GM21786 (cell line): ENCODE results near the gene MTCP1.

ENCODE experiments used
- ATAC-seq: cut with Tn5 transposase; IDR thresholded peaks from one replicate; pipeline ENCODE4 v1.9.1; 2021; ENCODE audit not compliant: unreplicated experiment

The MTCP1 gene

DNA sequence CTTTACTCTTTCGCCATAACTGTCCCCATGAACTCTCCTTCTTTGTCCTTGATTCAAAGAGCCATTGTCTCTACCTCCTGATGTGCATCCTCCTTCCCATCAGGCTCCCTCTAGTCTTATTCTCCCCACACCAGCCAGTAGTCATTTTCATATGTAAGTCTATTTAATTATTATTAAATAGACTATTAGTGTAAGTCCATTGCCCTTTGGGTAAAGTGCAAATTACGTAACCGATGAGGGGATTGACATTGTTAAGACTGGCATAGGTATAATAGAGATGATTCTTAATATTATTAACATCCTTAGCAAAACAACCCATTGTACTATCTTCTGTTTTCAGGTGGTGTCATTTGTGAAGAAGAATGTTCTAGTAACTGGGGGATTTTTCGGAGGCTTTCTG is 16.7 kb downstream of the MTCP1 start:
- no peak for ATAC-seq

DNA sequence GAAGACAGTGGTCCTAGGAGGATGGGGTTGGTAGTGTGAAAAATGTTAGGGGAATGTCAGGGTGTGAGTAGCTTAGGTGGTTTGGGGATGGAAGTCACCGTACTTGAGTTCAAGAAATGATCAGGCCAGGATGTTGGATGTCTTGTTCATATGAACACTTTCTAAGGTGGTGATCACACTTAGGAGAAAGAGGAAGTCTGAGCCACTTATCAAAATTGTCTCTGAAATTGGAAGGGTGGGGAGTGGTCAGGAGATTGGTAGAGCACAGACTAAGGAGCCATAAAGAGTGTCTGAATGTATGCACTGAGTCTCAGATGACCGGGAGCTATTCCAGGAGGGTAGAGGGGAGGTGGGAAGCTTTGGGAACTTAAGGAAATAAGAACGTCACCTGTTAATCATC is 17.3 kb downstream of the MTCP1 start:
- no peak for ATAC-seq

DNA sequence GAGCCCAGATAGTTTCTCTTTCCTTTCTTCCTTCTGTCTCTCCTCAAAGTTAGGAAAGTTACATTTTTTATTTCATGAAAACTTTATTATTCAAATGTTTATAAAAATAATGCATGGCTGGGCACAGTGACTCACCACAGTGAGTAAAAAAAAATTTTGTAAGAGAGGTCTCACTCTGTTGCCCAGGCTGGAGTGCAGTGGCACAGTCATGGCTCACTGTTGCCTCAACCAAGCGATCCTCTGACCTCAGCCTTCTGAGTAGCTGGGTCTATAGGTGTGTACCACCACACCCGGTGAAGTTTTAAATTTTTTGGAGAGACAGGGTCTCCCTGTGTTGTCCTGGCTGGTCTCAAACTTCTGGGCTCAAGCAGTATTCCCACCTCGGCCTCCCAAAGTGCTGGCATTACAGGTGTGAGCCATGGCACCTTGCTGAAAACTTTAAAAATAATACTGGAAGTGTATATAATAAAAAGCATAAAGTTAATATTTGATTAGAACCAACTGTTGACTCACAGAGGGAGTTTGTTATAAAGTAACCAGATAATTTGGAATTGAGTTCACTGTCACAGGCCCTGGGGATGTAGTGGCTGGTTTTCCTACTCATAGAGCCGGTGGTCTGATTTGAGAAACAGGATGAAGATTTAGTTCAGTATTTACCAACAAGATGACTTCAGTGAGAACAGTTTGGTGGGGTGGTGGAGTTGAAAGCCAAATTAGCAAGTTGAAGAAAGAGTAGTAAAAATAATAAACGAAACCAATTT is 18.0 kb downstream of the MTCP1 start:
- ATAC-seq: no peak

DNA sequence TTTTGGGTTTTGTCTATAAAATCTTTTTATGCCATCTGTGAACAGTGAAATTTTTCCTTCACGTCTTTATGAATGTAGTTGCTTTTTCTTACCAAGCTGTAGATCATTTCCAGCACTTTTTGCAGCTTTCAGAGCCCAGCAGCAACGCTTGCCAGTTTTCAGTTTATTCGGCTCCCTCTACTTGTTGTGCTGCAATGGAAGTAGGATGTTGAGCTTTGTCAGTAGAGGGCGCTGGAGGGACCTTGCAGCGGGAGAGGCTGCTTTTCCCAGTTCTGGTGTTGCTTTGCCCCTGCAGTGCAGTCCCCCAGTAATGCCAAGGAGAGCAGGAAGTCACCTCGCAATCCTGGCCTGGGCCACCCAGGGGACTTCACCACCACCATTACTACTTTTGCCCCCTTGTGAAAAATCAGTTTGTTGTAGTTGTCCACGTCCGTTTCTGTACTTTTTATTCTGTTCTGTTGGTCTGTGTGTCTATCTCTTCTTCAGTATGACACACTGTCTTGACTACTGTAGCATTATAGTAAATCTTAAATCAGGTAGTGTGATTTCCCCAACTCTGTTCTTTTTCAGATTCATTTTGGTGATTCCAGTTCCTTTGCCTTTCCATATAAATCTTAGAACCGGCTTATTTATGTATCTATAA is 21.8 kb downstream of the MTCP1 start:
- peak; percentile 52 for ATAC-seq

DNA sequence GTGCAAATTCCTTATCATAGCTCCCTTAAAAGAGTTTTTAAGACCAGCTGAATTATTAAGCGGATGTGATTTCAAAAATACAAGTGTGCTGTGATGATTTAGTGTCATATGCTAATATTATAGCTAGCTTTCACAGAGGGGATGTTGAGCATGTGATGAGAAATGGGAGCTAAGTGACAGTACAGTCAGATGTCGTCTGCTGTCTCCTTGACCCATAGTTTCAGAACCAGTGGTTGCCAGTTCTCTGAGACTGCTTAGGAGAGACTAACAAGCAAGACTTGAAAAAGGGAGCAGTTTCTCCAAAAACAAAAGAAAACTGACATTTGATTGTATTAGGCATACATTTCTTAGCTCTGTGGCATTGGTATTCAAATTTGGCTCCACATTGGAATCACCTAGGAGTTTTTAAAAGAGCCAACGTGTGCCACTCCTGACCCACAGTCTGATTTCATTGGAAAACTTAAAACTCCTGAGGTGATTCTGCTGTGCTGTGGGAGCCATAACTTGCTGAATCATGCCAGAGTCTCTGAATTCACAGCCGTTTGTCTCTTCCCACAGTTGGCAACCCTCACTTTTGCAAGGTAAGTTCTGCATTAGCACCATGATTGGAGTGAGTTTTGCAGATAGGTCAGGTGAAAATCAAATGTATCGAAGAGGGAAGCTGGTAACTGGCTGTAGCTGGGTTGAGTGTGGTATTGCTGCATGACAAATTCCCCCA is 24.0 kb downstream of the MTCP1 start:
- ATAC-seq: no peak

DNA sequence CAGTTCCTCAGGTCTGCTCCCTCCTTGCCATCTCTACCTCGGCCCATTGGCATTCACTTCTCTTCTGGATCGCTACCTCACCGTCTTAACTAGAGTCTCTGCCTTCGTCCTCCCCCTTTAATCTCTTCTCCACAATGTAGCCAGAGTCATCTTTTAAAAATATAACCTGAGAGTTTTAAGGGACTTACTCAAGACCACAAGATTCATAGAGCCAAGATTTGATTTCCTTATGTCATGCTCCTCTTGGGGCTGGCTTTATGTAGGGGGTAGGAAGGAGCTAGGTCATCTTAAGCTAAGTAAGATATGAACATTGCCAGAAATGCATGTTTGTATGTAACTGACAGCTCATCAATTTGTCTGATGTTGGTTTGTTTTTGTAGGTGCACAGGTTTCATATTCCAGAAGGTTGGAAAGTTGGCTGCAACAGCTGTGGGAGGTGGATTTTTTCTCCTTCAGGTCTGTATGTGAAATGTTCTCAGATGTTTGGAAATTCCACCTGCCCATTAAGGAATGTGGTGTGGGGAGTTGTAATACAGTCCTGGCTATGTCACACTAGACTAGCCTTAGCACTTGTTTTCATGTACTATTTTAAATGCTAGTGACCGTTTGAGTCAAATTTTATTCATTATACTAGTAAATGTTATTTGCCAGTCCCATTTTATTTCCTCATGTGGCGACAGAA is 24.7 kb downstream of the MTCP1 start:
- no peak for ATAC-seq

DNA sequence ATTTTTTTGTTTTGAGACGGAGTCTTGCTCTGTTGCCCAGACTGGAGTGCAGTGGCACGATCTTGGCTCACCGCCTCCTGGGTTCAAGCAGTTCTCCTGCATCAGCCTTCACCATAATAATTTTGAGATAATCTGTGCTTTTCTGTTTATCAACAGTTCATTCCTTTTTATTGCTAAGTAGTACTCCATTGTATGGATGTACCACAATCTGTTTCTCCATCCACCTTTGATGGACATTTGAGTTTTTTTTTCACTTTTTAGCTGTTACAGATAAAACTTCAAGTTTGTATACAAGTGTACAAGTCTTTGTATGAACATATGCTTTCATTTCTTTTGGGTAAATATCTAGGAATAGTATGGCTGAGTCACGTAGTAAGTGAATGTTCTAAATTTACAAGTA is 35.2 kb downstream of the MTCP1 start:
- no peak for ATAC-seq

DNA sequence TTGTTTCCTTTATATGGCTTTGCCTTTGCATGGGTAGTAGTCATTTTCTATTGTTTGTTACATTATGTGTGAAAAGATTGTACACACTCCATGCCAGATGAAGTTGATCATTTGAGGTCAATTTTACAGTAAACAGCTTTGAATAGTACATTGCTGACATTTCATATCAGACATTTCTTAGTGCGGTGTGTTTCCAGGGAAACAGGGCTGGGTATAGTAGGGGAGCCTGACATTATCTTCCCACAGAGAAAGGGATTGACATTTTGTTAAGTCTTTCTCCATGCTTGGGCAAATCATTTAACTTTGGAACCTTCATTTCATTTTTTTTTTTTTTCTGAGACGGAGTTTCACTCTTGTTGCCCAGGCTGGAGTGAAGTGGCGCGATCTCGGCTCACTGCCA is 39.3 kb downstream of the MTCP1 start:
- no peak for ATAC-seq

DNA sequence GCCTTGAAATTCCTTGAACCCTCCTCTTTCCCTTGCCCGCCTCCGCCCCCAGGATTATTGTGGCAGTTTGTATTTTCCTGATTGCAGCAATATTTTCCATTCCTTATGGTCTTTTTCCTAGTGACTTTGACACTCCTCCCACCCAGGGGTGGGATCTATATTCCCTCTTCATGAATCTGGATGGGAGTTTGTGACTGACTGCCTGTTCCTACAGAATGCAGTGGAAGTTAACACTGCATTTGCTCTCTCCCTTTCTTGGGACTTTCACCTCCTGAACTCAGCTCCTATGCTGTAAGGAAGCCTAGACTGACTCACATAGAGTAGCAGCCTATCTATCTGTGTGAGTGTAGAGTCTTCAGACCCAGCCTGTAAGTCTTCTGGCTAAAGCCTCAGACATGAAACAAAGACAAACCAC is 42.1 kb downstream of the MTCP1 start:
- ATAC-seq: no peak

DNA sequence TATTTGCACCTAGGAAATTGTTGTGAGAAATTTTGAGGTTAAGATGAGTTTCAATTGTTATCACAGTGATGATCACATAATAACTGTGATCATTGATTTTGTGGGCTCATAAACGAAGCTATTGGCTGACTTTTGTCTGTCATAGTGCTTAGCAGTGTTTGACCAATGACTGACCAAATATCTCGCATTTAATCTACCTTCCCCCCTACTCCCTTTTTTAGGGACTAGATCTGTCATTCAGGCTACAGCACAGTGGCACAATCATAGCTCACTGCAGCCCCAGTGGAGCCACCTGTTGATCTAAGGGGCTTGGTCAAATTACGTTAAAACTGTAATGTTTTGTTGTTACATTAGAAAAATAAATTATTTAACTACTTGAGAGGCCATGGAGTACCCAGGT is 42.8 kb downstream of the MTCP1 start:
- no peak for ATAC-seq

DNA sequence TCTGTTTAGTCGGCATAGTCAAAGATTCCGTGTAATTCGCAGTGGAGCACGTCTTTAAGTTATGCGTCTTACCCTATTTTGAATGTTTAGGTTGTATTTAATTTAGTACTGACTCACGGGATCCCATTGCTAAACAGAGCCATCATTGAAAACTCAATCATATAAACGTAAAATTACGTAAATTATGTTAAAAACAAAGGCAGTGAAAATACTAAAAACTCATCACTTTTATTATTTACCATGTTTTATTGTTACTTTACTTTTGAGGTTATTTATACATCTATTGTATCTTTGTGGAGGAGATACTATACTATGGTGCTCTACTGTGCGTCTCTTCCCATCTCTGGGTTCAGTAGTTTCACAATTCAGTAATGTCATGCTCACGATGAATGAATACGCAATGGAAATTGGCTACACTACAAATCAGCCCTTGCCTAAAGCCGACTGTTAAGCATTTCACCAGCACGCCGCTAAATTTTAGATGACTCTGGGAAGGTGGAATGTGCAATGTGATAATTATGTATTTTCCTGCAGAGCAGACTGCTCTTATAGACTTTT is 43.3 kb downstream of the MTCP1 start:
- ATAC-seq: no peak

DNA sequence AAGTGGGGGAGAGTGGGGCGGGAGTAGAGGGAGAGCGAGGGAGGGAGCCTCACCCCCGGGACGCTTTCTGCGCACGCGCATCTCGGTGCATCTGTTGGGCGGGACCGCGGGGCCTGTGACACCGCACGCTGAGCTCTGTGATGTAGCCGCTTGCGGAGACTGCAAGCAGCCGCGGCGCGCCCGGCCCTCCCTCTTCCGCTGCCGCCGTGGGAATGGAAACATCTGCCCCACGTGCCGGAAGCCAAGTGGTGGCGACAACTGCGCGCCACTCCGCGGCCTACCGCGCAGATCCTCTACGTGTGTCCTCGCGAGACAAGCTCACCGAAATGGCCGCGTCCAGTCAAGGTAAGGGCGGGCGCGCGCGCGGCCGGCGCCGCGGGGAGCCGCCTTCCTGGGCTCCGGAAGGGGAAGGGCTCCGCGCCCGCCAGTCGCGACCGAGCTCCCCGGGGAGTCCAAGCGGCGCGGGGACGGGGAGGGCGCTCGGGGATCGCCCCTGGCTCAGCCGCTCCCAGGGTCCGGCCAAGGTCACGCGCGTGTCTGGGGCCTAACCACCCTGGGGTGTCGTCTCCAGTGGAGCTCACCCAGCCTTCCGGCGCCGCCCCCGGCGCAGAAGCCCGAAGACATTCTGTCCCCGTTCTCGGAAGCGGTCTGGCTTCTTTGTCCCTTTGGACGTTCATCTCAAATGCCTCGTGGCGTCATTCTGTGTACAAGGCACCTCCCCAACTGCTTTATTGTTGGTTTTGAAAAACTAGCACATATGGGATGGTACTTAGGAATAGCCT is 44.0 kb downstream of the MTCP1 start, which contains the start of gene FUNDC2:
FUNDC2 (plus strand) TSS at position 118 of the 782 bp plus-strand sequence; CDS start at position 213, 95 bp downstream.
- ATAC-seq: peak; percentile 85

DNA sequence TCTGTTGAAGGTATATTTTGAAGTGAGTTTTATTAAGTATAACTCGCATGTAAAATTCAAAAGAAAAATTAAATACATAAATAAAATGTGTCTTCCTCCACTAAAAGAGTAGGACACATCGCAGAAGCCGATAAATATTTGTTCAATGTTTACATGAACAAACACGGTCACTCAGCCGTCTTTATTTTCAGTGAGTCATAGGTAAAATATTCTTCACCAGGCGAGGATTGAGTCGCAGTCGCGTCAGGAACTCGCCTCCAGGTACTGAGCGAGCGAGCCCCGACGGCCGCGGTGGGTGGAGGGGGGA is 44.6 kb downstream of the MTCP1 start:
- ATAC-seq: no peak

DNA sequence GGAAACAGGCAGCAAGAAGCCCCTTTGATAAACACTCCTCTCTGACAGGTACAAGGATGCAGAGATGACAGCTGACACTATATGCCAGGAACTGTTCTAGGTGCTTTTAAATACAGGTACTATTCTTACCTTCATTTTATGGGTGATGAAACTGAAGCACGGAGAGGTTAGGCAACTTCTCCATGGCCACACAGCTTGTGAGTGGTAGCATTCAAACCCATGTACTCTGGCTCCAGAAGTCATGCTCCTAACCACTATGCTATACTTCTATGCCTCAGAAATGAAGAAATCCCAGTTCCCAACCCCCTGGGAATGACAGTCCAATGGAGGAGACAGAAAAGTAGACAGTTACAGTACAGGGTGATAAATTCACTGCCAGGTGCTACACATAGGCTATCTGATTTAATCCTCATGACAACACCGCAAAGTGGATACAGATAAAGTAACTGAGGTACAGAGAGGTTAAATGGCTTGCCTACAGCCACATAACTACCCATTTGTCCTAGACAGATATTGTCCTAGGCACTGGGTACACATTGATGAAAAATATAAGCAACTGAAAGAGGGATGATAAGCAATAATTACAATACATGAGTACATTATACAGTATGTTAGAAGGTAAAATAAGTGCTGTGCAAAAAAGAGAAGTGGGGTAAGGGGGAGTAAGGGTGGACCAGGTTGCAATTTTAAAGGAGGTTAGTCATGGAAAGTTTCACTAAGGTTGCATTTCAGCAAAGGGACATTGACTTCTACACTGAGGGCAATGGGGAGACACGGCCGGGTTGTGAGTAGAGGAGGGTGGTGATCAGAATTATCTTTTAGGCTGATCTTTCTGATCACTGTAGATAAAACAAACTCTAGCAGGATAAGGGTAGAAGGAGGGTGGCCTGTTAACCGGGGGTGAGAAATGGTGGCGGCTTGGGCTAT is 46.8 kb downstream of the MTCP1 start:
- ATAC-seq: no peak

DNA sequence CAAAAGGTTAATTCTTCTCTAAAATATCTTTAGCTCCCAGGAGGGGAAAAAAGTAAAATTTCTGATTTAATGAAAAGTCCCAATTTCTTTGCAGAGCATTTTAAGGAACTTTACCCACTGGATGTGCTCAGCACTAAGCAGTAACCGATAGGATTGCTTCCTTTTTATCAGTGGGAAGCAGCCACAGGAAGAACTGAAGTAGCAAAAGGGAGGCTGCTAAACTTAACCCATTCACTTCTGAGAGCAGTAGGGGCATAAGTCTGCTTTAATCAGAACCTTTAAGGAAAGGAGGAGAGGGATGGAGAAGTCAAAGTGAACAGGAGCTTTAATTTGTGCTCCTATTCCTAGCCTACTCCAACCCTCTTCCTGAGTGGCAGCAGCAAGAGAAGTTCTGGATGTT is 48.4 kb downstream of the MTCP1 start, which contains the start of gene F8:
F8 (minus strand) TSS at position 139 of the 400 bp plus-strand sequence. CDS start 171 bp downstream, outside the sequence.
- ATAC-seq: no peak

DNA sequence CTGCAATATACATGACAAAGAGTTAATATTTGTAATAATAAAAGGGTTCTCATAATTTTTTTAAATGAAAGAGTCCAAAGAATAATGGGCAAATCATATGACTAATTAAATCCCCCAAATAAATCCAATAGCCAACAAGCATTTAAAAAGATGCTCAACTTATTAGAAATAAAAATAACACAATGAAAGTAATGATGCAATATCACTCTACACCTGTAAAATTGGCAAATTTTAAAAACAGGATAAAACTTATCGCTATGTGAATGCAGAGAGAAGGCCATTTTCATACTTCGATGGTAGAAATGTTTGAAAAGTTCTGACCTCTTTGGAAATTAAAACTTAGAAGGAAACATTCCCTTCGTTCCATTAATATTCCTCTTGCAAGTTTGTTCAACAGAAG is 50.3 kb downstream of the MTCP1 start:
- ATAC-seq: no peak
